ENCODE measurements around the gene LPCAT3.

The LPCAT3 gene

GRCh38 chr12:6963791-6964413 is 54.4 kb downstream of the LPCAT3 start:
- DNase-seq (no peak), ATAC-seq (no peak)

- DNase-seq (peak; percentile 15), ATAC-seq (no peak)
Measured at GRCh38 chr12:6963016-6963731, 55.1 kb downstream of the LPCAT3 start.

GRCh38 chr12:6962285-6963015 is 55.8 kb downstream of the LPCAT3 start:
- ATAC-seq (no peak), DNase-seq (no peak)

GRCh38 chr12:6961695-6962284 is 56.5 kb downstream of the LPCAT3 start:
- ATAC-seq (peak; percentile 38), DNase-seq (peak; percentile 72)

GRCh38 chr12:6961278-6961694 is 57.0 kb downstream of the LPCAT3 start:
- peak; percentile 71 for ATAC-seq
- DNase-seq, result peak; percentile 94

GRCh38 chr12:6960593-6961277 is 57.5 kb downstream of the LPCAT3 start:
- peak; percentile 37 for DNase-seq
- ATAC-seq, result peak; percentile 2

GRCh38 chr12:6959805-6960592 is 58.3 kb downstream of the LPCAT3 start:
- ATAC-seq (no peak), DNase-seq (peak; percentile 26)

- DNase-seq, result peak; percentile 76
Measured at GRCh38 chr12:6959058-6959804, 59.0 kb downstream of the LPCAT3 start.

GRCh38 chr12:6958609-6959057 is 59.6 kb downstream of the LPCAT3 start:
- ATAC-seq, result no peak
- DNase-seq, result peak; percentile 34

More at GRCh38 chr12:6959058-6959804, 59.0 kb downstream of the LPCAT3 start:
- peak; percentile 42 for ATAC-seq

- ATAC-seq, result no peak
- peak; percentile 30 for DNase-seq
Measured at GRCh38 chr12:6957741-6958608, 60.3 kb downstream of the LPCAT3 start.

- ATAC-seq (no peak), DNase-seq (peak; percentile 31)
Measured at GRCh38 chr12:6957151-6957701, 61.0 kb downstream of the LPCAT3 start.

GRCh38 chr12:6956021-6956727 is 62.1 kb downstream of the LPCAT3 start:
- DNase-seq (peak; percentile 69), ATAC-seq (no peak)

GRCh38 chr12:6955108-6956020 is 62.9 kb downstream of the LPCAT3 start:
- DNase-seq, result peak; percentile 21

GRCh38 chr12:6954316-6955107 is 63.8 kb downstream of the LPCAT3 start:
- ATAC-seq (no peak), DNase-seq (peak; percentile 37)

More at GRCh38 chr12:6955108-6956020, 62.9 kb downstream of the LPCAT3 start:
- no peak for ATAC-seq

GRCh38 chr12:6953442-6954315 is 64.6 kb downstream of the LPCAT3 start:
- peak; percentile 42 for ATAC-seq
- peak; percentile 91 for DNase-seq

Measured in stimulated activated naive CD8-positive, alpha-beta T cell treated with anti-CD3 and anti-CD28 coated beads, Interleukin-15, Interleukin-2, amounts not matched to agents 100 U/mL and 50 U/mL, for 24 hours (primary cell).